IPS DF 19.7 (cell line): ENCODE data around the gene PDE1C.
"Not testable (repeated sequence)": the region's sequence is repeated elsewhere in the genome, so short reads cannot be mapped to it uniquely, and the experiment has no call there.

Experiments used
- DNase-seq: peaks from one replicate; pipeline ENCODE4 v3.0.0-alpha.2; 2013; ENCODE audit warnings: low read depth, low spot score

PDE1C gene

GRCh38 chr7:31850601-31851000 is 219.6 kb downstream of the PDE1C start:
- no peak for DNase-seq

DNA sequence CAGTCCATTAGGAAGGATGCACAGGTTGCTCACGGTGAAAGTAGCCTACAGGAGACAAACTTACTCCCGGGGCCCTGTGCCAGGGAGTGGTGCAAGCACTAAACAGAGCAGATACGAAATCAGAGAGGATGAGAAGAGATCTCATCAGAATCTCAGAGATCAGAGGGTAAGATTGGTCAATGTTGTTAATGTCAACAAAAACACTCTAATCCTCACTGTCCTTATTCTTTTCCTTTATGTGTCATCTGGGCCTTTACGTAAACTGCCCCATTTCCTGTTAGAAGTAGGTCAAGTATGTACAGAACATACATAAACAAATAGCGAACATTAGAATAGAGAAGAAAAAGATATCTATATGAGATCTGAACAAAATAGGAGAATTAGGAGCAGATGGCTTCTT is 220.1 kb downstream of the PDE1C start:
- no peak for DNase-seq

- DNase-seq, result no peak
Measured at GRCh38 chr7:31835471-31835870, 234.7 kb downstream of the PDE1C start.

GRCh38 chr7:31833625-31834024 is 236.6 kb downstream of the PDE1C start:
- not testable (repeated sequence) for DNase-seq

GRCh38 chr7:31828520-31828919 is 241.7 kb downstream of the PDE1C start:
- DNase-seq, result no peak

DNA sequence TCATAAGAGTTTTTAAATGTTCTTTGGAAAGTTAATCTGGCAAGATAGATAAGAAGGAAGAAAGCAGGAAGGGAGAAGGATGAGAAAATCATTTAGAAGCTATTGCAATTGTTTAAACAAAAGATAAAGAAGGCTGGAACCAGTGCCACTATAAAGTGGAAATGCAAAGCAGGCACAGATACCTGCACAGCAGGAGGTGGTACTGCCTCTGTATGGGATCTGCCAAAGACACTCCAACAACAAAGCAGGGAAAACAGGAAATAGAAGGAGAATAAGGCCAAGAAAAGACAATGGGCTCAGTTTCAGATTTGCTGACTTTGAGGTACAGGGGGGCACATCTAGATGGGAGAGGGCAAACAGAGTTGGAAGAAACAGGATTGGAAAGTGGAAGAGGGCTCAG is 244.6 kb downstream of the PDE1C start:
- DNase-seq, result no peak

DNA sequence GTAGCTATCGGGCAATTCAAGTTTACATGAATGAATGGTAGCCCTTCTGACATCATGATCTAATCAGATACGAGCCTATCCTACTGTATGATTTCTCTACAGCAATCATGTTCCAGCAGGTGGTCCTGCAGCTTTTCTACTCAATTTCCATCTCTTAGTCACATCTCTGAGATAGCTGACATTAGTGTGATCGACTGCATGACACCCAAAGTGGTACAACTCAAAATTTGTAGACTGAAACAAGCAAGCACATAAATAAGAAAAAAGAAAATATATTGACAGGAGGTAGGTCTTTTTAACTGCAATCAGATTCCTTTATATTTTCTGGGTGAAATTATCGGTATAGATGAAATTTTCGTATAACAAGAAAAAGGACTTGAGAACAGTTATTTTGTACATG is 251.2 kb downstream of the PDE1C start:
- DNase-seq, result no peak

GRCh38 chr7:31816810-31817209 is 253.4 kb downstream of the PDE1C start:
- no peak for DNase-seq

DNA sequence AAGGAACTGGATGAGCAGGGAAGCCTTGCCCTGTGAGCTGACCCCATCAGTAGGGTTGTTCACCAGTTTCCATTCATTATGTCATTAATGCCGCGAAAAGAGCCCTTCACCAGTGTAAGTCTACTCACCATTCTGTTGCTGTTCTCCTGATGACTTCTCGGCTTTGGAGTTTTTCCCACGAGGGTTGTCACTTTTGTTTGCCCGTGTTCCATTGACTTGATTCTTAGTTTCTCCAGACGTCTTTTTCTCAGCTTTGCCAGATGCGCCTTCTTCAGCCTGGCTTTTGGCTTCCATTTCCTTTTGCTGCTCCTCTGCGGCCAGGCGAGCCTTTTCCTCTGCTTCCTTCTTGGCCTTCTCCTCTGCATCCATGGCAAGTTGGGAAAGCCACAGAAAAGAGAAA is 254.4 kb downstream of the PDE1C start:
- no peak for DNase-seq

GRCh38 chr7:31814187-31814586 is 256.0 kb downstream of the PDE1C start:
- no peak for DNase-seq

DNA sequence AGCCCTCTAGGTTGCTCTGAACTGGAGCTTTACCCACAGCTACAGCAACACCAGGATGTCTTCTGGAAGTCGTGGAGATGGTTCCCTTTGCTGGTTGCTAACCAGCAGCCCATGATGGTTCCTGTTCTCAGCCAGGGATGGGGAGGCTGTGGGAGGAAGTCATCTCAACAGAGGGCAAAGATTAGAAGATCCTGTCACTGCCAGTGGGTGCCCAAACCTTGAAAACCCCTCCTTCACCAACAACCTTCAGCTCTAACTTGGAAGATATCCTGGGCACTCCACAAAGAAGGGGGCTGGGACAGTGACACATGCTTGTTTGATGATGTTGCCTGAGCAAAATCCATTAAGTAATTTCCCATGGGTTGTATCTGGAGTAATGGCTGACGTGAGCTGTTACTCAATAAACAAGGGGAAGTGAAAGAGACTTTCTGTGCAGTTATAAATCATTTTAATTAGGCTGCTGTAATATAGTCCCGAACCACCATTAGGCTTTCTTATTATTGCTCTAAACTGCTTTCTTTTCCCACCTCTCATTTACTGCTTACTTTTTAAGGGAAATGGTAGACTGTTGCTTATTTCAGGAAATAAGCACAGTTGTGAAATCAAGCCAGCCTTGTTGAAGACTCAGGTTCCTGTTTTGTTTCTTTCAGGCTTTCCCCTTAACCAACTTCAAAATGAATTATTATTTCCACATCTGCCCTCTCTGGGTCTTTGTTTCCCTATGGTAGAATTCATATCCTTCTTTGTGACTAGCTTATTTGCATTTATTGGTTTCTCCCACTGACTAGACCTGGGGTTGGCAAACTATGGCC is 258.4 kb downstream of the PDE1C start:
- DNase-seq, result no peak

DNA sequence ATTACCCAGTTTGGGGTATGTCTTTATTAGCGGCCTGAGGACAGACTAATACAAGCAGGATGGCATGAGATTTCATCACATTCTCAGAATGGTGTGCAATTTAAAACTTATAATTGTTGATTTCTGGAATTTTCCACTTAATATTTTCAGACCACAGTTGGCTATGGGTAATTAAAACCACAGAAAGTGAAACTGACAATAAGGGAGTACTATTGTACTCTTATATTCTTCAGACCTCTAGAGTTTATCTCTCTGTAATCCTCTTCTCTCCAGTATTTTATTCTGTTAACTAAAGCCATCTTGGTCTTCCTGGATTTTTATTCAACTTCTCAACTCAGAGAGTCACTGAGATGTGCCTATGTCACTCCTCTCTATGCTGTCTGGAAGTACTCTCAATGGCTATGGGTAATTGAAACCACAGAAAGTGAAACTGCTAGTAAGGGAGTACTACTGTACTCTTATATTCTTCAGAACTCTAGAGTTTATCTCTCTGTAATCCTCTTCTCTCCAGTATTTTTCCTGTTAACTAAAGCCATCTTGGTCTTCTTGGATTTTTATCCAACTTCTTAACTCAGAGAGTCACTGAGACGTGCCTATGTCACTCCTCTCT is 264.9 kb downstream of the PDE1C start:
- DNase-seq, result no peak

- DNase-seq, result no peak
Measured at GRCh38 chr7:31796375-31796774, 273.8 kb downstream of the PDE1C start.

DNA sequence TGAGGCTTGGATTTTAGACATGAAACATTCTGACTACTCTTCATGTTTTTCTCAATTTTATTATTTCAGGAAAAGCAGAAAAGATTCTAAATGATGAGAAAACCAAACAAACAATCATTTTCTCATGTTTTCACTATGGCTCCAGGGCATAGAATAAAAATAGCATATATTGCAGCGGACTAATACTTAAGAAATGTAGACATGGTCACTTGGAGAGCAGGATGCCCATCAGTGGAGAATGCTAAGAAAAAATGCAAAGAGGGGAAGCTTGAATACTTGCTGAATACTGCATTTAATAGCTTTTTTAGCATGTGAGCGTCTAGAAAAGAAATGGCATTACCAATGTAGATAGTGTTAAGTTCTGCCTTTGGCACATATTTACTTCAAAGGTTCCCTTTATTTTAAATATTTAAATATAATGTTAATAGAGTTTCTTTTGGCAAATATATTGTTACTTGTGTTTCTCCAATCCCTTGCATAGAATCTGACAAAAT is 275.3 kb downstream of the PDE1C start:
- DNase-seq, result no peak

DNA sequence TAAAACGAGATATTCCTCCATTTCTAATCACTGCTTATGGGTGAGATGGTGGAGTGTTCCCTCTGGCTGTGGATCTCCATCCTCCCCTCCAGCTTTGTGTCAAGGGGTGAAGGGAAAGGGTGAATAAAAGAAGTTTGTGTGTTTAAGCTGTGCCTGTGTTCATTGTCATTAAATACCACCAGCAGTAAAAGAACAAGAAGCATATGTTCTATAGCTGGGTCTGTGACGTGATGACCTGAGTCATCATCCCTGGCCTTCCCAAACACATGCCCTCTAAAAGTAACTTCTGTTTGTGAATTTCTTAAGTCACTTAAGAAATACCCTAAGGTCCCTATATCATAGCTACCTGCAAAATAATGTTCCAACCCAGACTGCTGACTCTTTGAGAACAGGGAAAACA is 278.3 kb downstream of the PDE1C start:
- DNase-seq, result no peak

GRCh38 chr7:31788883-31789680 is 281.1 kb downstream of the PDE1C start:
- no peak for DNase-seq

DNA sequence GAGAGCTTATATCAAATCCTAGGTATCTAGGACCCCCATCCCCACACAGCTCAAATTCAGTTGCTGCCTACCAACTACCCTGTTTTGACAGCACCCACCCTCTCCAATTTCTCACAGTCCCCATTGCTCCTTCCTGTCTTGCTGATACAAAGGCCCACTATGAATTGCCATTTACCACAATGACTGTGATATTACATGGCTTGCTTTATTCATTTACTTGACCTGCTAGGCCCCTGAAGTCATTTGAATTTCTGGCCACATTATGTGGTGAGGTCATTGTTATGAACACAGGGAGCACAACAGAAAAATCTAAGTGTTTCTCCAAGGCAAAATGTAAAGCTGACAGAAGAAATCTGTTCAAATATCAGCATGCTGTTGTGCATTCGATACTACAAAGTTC is 281.8 kb downstream of the PDE1C start:
- DNase-seq, result no peak

- no peak for DNase-seq
Measured at GRCh38 chr7:31786326-31786725, 283.9 kb downstream of the PDE1C start.

DNA sequence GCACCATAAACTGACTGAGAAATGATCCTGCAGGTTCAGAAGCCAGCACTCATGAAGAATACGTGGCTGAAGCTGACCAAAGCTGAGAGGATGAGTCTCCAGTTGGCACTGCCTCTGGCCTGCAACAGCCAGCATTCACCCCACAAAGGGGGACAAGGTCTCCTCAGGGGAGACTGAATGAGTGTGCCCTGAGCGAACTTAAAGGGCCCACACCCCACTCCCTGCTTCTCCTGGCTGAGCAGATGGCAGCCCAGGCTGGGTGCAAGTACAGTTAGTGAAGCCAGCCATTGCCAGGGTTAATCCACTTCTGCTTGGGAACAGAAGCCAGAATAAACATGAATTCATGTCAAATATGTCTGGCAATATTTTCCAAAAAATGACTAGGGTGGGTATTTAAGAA is 285.1 kb downstream of the PDE1C start:
- no peak for DNase-seq

DNA sequence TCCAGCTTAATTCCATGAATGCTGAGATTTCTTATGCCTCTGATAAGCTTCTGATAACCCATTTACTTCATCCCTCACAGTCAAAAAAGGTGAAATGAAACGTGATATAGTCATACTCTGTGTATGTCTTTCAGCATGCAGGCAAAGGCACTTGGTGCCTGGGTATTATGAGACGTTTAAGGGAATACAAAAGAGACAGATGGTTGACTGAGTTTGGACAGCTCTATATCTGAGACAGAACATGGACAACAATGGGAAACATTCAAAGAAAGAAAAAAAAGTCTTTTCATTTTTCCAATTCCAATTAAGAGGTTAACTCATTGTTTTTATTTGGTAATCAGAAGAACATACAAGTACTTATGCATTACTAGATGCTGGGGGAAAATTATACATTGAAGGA is 287.0 kb downstream of the PDE1C start:
- DNase-seq, result no peak

GRCh38 chr7:31782411-31782991 is 287.7 kb downstream of the PDE1C start:
- peak; percentile 17 for DNase-seq

DNA sequence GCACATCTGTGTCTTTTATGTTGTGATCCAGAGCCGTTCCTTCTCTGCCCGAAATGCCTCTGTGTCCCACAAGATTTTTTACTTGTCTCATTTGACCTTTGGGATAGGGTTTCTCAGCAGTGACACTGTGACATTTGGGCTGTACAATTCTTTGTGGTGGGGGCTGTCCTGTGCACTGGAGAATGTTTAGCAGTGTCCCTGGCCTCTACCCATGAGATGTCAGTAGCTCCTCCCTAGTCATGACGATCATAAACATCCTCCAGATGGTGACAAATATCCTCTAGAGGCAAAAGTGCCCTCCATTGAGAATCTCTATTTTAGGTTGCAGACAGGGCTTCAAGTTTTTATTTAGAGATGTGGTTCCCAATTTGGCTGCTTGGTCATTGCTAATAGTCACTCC is 291.9 kb downstream of the PDE1C start:
- DNase-seq, result no peak
